GM19324 (cell line): Measurements from ENCODE around the gene POLR2B.

Experiments used
- ATAC-seq: cut with Tn5 transposase; IDR thresholded peaks from one replicate; pipeline ENCODE4 v1.9.1; 2021; ENCODE audit warnings: mild to moderate bottlenecking, moderate library complexity; ENCODE audit not compliant: unreplicated experiment, low FRiP score

The POLR2B gene

GRCh38 chr4:57078685-57079521 is 100.2 kb downstream of the POLR2B start:
- ATAC-seq, result no peak
